Upper lobe of left lung (tissue), 6 donors: ENCODE measurements around the gene SARDH. TPM values are rescaled to one million over a fixed set of nuclear protein-coding genes. Genes with fewer than 3 reads are reported as not detected.

Experiments
- ATAC-seq, 2 donors: fragments of 200-7000 bp; cut with Tn5 transposase; one replicate each; pipeline ENCODE4 v1.9.1; 2022; ENCODE audit warnings: mild to moderate bottlenecking in 2 of 2, moderate library complexity in 2 of 2; ENCODE audit not compliant: low FRiP score in 2 of 2
- DNase-seq, 2 donors: peaks; one replicate each; pipeline ENCODE4 v3.0.0-alpha.2; 2019 to 2020
- H3K27ac ChIP-seq, 4 donors: fragments of 200-600 bp; sonication (generic); one replicate each; pipeline ENCODE4 v1.5.1; 2016 to 2019
- H3K27me3 ChIP-seq, 4 donors: fragments of 200-600 bp; sonication (generic); one replicate each; pipeline ENCODE4 v1.5.1; 2017 to 2019
- H3K36me3 ChIP-seq, 4 donors: fragments of 200-600 bp; sonication (generic); one replicate each; pipeline ENCODE4 v1.5.1; 2016 to 2019
- H3K4me1 ChIP-seq, 4 donors: fragments of 200-600 bp; sonication (generic); one replicate each; pipeline ENCODE4 v1.5.1; 2018 to 2019
- H3K4me3 ChIP-seq, 4 donors: fragments of 200-600 bp; sonication (generic); one replicate each; pipeline ENCODE4 v1.5.1; 2017 to 2019; ENCODE audit warnings: mild to moderate bottlenecking in 2 of 4, moderate library complexity in 1 of 4
- H3K9me3 ChIP-seq, 4 donors: fragments of 200-600 bp; sonication (generic); one replicate each; pipeline ENCODE4 v1.5.1; 2018 to 2019
- EP300 ChIP-seq, 4 donors: sonication (generic); formaldehyde crosslinking; IDR thresholded peaks; one replicate each; pipeline ENCODE4 v1.5.1; 2017; ENCODE audit warnings: antibody characterized with exemption in 4 of 4, control low read depth in 2 of 4
- POLR2A ChIP-seq, 4 donors: fragments of 450-650 bp; IDR thresholded peaks; one replicate each; pipeline ENCODE4 v1.5.1; 2016 to 2017; ENCODE audit warnings: antibody characterized with exemption in 4 of 4, mild to moderate bottlenecking in 2 of 4
- POLR2AphosphoS5 ChIP-seq, 2 donors: sonication (generic); formaldehyde crosslinking; IDR thresholded peaks; one replicate each; pipeline ENCODE4 v1.5.1; 2017; ENCODE audit warnings: antibody characterized with exemption in 2 of 2
- WGBS, 2 donors: methylation state at CpG; one replicate each; pipeline ENCODE4 v1.1.5; 2017 to 2018; 5-methylcytosine and 5-hydroxymethylcytosine counted together
- total RNA-seq, 6 donors: library from RNA; depleted of rRNA in 4 of 6; stranded (reverse); fragments of >200 nt in 4 of 6; gene quantifications; one replicate each; pipeline versions ENCODE4 v1.1.0 to v1.2.1, GENCODE V29; 2016 to 2021
- TF ChIP-seq, protein P1 (sequence below), 6 experiments: fragments of 450-650 bp in 4 of 6; fragments of 200-600 bp in 2 of 6; sonication (generic) in 2 of 6; IDR thresholded peaks; one replicate each; pipeline ENCODE4 v1.5.1; 2016 to 2019; ENCODE audit warnings: antibody characterized with exemption in 6 of 6
- donor health status: DM: no; HTN: no; CAD: no; lungs with moderate emphysema.
- donor health status: DM: no; HTN: yes; CAD: no; lungs with severe emphysema.

SARDH gene
- total RNA-seq, 6 donors from 2014 or later, result 0.79 to 37.7 (median 4.2) TPM

DNA sequence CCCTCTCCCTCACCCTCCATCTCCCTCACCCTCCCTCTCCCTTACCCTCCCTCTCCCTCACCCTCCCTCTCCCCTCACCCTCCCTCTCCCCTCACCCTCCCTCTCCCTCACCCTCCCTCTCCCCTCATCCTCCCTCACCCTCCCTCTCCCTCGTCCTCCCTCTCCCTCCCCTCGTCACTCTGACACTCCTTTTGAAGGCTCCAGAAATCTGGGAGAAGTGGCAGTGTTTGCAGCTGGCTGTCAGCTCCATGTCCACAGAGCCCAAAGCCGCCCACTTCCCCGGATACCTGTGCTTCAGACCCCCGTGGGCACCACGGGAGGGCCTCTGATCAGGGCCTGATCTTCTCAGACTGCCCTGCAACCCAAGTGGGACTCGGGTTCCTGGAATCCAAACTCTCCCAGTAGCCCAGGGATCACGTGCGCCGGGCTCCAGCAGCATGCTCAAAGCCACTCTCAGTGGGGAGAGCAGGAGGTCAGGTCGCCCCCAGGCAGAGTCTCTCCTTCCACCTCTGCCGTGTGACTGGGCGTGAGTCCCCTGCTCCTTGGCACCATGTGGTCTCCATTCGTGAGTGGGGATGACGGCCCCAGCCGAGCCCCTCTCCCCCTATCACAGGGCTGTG, 68.9 kb downstream of the SARDH start:
- 76 to 93% methylated on average over 3 to 12 of the region's 16 CpGs for WGBS, 2 donors
- ATAC-seq (no peak), DNase-seq (no peak)
- no peak for TF ChIP-seq POLR2AphosphoS5 (IDR thresholded peaks at IDR 0.05)
- TF ChIP-seq, protein P1, sequence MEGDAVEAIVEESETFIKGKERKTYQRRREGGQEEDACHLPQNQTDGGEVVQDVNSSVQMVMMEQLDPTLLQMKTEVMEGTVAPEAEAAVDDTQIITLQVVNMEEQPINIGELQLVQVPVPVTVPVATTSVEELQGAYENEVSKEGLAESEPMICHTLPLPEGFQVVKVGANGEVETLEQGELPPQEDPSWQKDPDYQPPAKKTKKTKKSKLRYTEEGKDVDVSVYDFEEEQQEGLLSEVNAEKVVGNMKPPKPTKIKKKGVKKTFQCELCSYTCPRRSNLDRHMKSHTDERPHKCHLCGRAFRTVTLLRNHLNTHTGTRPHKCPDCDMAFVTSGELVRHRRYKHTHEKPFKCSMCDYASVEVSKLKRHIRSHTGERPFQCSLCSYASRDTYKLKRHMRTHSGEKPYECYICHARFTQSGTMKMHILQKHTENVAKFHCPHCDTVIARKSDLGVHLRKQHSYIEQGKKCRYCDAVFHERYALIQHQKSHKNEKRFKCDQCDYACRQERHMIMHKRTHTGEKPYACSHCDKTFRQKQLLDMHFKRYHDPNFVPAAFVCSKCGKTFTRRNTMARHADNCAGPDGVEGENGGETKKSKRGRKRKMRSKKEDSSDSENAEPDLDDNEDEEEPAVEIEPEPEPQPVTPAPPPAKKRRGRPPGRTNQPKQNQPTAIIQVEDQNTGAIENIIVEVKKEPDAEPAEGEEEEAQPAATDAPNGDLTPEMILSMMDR (IDR thresholded peaks at IDR 0.05), result no peak
- Histone ChIP-seq H3K4me3 (no peak overlapping the region), H3K27ac (no peak overlapping the region), H3K36me3 (no peaks in the 10 kb centered on the region), H3K27me3 (no peaks in the 10 kb centered on the region), H3K4me1 (peaks cover 0 to 9% (median 1%) of the 10 kb centered on the region in 4 donors), H3K9me3 (no peaks in the 10 kb centered on the region)

DNA sequence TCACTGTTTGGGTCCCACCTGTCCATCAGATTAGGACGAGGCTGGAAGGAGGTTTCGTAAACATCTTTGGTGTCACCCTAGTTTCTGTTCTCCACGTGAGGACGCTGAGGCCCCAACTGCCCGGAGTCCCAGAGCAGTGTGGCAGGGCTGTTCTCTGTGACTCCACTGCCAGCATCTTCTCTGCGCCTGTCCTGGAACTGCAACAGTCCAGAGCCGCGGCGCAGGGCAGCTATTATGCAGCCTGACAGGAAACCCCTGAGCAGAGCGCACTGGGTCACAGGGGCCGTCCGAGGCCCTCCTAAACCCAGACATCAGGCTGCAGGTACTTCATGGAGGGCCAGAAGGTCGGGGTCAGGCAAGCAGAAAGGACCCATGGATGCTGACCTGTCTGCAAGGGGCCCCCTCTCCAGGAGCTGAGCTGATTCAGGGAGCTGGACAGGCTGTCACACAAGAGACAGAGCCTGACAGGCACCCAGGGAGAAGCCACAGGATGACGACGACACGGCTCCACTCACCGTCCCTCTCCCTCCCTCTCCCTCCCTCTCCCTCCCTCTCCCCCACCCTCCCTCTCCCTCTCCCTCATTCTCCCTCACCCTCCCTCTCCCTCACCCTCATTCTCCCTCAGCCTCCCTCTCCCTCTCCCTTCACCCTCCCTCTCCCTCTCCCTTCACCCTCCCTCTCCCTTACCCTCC, 70.2 kb downstream of the SARDH start:
- Histone ChIP-seq H3K4me1 (peaks cover 0 to 9% (median 1%) of the 10 kb centered on the region in 4 donors), H3K27me3 (no peaks in the 10 kb centered on the region), H3K27ac (no peak overlapping the region), H3K9me3 (no peaks in the 10 kb centered on the region), H3K36me3 (no peaks in the 10 kb centered on the region), H3K4me3 (no peak overlapping the region)
- no peak for DNase-seq
- TF ChIP-seq EP300 (IDR thresholded peaks at IDR 0.05) (no peak), POLR2AphosphoS5 (IDR thresholded peaks at IDR 0.05) (no peak), POLR2A (IDR thresholded peaks at IDR 0.05) (no peak)
- TF ChIP-seq, protein P1 (IDR thresholded peaks at IDR 0.05), result no peak
- WGBS, 2 donors, result 53 to 73% methylated on average over 12 to 16 of the region's 17 CpGs
- ATAC-seq, result no peak

DNA sequence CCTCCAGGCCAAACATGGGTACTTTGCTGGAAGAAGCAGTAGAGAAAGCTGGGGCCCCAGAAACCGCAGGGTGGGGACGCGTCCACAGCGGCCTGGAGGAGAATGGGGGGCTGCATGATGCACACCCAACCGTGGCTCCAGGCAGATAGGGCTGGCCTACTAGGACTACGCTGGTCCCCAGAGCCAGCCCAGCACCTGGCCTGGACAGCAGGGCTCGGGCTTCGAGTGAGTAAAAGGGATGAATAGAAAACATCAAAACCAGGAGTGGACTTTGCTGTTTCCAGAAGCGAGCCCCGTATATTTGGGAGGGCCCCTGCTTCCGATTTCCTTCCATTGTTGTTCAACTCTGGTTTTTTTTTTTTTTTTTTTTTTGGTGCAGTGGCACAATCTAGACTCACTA, 71.3 kb downstream of the SARDH start:
- no peak for DNase-seq
- no peak overlapping the region for H3K27ac ChIP-seq
- no peaks in the 10 kb centered on the region for H3K36me3 ChIP-seq
- 68 to 76% methylated on average over 8 to 11 of the region's 11 CpGs for WGBS, 2 donors
- no peaks in the 10 kb centered on the region for H3K9me3 ChIP-seq
- TF ChIP-seq EP300 (IDR thresholded peaks at IDR 0.05) (no peak), POLR2A (IDR thresholded peaks at IDR 0.05) (no peak), POLR2AphosphoS5 (IDR thresholded peaks at IDR 0.05) (no peak)
- TF ChIP-seq, protein P1 (IDR thresholded peaks at IDR 0.05), result no peak
- peaks cover 0 to 9% (median 1%) of the 10 kb centered on the region in 4 donors for H3K4me1 ChIP-seq
- ATAC-seq, result no peak
- no peaks in the 10 kb centered on the region for H3K27me3 ChIP-seq
- H3K4me3 ChIP-seq, result peak overlapping the region in 1 of 4 donors; percentile 25

DNA sequence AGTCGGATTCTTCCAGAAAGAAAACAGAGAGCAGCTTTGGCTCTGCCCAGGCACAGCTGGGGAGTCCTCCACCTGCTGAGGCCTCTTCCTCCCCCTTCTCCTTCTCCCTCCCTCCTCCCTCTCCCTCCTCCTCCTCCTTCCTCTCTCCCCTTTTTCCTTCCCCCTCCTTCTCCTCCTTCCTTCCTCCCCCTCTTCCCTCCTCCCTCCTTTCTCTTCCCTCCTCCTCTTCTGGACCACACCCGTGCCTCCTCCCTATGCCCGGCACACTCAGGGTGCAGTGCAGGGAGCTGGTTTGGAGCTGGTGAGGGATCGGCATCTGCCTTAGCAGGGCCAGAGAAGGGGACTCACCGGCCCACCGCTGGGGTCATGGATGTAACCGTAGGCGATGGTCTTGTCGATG, 71.8 kb downstream of the SARDH start:
- H3K27me3 ChIP-seq, result no peaks in the 10 kb centered on the region
- no peaks in the 10 kb centered on the region for H3K9me3 ChIP-seq
- ATAC-seq (no peak), DNase-seq (peak in 1 of 2 donors; percentile 20)
- WGBS, 2 donors, result 76 to 78% methylated on average over 9 of the region's 9 CpGs
- no peak overlapping the region for H3K27ac ChIP-seq
- H3K36me3 ChIP-seq, result no peaks in the 10 kb centered on the region
- H3K4me3 ChIP-seq, result peak overlapping the region in 1 of 4 donors; percentile 25
- TF ChIP-seq, protein P1 (IDR thresholded peaks at IDR 0.05), result no peak
- TF ChIP-seq POLR2AphosphoS5 (IDR thresholded peaks at IDR 0.05) (no peak), POLR2A (IDR thresholded peaks at IDR 0.05) (no peak), EP300 (IDR thresholded peaks at IDR 0.05) (no peak)
- H3K4me1 ChIP-seq, result peaks cover 0 to 9% (median 1%) of the 10 kb centered on the region in 4 donors
